C4-2B (cell line): ENCODE data around the gene CSAD.

Source experiments
- ZFX ChIP-seq: fragments of 450-650 bp; IDR thresholded peaks from 2 replicates; pipeline ENCODE4 v1.6.1; 2017
- TF ChIP-seq, protein P1 (sequence below): fragments of 450-650 bp; conservative IDR thresholded peaks from 2 replicates; pipeline ENCODE4 v1.5.1; 2017; ENCODE audit warnings: mild to moderate bottlenecking

DNA sequence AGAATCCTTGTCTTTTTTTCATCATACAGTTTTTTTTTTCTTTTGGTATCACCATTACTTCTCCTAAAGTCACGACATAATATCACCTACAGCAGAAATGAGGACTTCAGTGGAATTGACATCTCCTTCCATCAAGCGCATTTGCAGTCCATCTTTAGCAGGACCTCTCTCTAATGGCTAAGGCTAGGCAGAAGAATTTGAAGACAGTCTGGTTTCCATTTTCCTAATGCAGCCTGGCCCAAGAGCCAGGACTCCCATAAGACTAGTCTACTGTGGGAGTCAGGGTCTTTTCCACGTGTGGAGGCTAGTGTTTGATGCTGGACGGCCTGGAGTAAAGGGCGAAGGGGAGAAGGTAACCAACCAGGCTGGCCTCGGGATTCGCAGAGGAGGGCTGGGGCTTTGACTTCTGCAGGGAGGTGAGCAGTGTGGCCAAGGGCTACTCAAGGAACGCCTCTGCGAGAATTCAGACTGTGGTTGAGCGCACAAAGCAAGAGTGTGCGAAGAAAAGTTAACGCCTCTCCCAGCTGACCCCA, 972 bp downstream of the CSAD start:
- TF ChIP-seq, protein P1, sequence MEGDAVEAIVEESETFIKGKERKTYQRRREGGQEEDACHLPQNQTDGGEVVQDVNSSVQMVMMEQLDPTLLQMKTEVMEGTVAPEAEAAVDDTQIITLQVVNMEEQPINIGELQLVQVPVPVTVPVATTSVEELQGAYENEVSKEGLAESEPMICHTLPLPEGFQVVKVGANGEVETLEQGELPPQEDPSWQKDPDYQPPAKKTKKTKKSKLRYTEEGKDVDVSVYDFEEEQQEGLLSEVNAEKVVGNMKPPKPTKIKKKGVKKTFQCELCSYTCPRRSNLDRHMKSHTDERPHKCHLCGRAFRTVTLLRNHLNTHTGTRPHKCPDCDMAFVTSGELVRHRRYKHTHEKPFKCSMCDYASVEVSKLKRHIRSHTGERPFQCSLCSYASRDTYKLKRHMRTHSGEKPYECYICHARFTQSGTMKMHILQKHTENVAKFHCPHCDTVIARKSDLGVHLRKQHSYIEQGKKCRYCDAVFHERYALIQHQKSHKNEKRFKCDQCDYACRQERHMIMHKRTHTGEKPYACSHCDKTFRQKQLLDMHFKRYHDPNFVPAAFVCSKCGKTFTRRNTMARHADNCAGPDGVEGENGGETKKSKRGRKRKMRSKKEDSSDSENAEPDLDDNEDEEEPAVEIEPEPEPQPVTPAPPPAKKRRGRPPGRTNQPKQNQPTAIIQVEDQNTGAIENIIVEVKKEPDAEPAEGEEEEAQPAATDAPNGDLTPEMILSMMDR: no peak
- TF ChIP-seq ZFX: no peak
